Kidney (tissue), 14 donors: ENCODE measurements around the gene ABLIM2. TPM values are rescaled to one million over a fixed set of nuclear protein-coding genes. Genes with fewer than 3 reads are reported as not detected.

ENCODE experiments used
- DNase-seq, 5 donors: peaks; one replicate each; pipeline ENCODE4 v3.0.0-alpha.2; 2013 to 2020
- FAIRE-seq: peaks from 2 replicates; lab custom pipeline; 2012; peaks lifted over from hg19 to GRCh38; lab: Jason Lieb, UNC
- H3K27ac ChIP-seq, 2 donors: one replicate each; pipeline ENCODE4 v1.7.0; 2013; ENCODE audit warnings: low read depth in 2 of 2, low read length in 2 of 2, inconsistent platforms in 1 of 2
- H3K27me3 ChIP-seq: one replicate; pipeline ENCODE4 v1.7.1; 2013; ENCODE audit warnings: low read length, inconsistent platforms; ENCODE audit not compliant: control insufficient read depth, insufficient read depth
- H3K36me3 ChIP-seq, 3 donors: one replicate each; pipeline versions ENCODE4 v1.7.0 to v1.7.1; 2013; ENCODE audit warnings: low read length in 3 of 3, control low read depth in 1 of 3, inconsistent platforms in 1 of 3; ENCODE audit not compliant: insufficient read depth in 3 of 3, control insufficient read depth in 2 of 3
- H3K4me1 ChIP-seq, 3 donors: one replicate each; pipeline versions ENCODE4 v1.7.0 to v1.7.1; 2013; ENCODE audit warnings: low read length in 3 of 3, inconsistent platforms in 1 of 3, low read depth in 1 of 3; ENCODE audit not compliant: control insufficient read depth in 2 of 3, insufficient read depth in 2 of 3
- H3K4me3 ChIP-seq, 3 donors: one replicate each; pipeline versions ENCODE4 v1.7.0 to v1.8.1; 2013; ENCODE audit warnings: low read length in 3 of 3, control low read depth in 1 of 3, inconsistent platforms in 1 of 3
- H3K9ac ChIP-seq, 3 donors: one replicate each; pipeline versions ENCODE4 v1.7.0 to v1.7.1; 2013; ENCODE audit warnings: low read length in 3 of 3, control low read depth in 1 of 3, inconsistent platforms in 1 of 3
- H3K9me3 ChIP-seq, 3 donors: one replicate each; pipeline versions ENCODE4 v1.7.0 to v1.7.1; 2013; ENCODE audit warnings: low read length in 3 of 3, control low read depth in 1 of 3, inconsistent platforms in 1 of 3; ENCODE audit not compliant: control insufficient read depth in 2 of 3, insufficient read depth in 1 of 3
- intact Hi-C: fragments of 100-400 bp; cut with DNase I; formaldehyde crosslinking; loops from one replicate; pipeline ENCODE4 v1.11.1; 2022
- polyA plus RNA-seq: library from polyadenylated mRNA; stranded (reverse); fragments of 350-450 nt; fragmentation: Illumina TruSeq; extraction: RNeasy Lipid Tissue Mini Kit (QIAGEN cat#74804); gene quantifications from one replicate; pipeline ENCODE4 v1.2.3, GENCODE V29; 2014; ENCODE audit warnings: low read depth, low replicate concordance; ENCODE audit not compliant: insufficient read depth
- total RNA-seq: library from RNA; stranded (reverse); fragmentation: NEBNext Ultra II Directional; extraction: Animal tissue kit (Norgen Biotek cat#: 25700); gene quantifications from one replicate; pipeline ENCODE4 v1.2.1, GENCODE V29; 2021
- TF ChIP-seq, protein P1 (sequence below): IDR thresholded peaks from 3 replicates; pipeline ENCODE4 v1.5.1; 2012; ENCODE audit warnings: mild to moderate bottlenecking, moderate library complexity, borderline replicate concordance; ENCODE audit not compliant: insufficient read depth; ENCODE audit errors: extremely low read depth
- donor health status: control.
- donor health status: control.
- donor health status: control.
- donor health status: control.
- donor health status: control.
- donor health status: DM: yes; HTN: yes; CAD: no.
- donor health status: Normal renal cell carcinoma (clear cell type).

The ABLIM2 gene
- total and polyA plus RNA-seq, 2 donors from 2014 or later: 9.5 to 23.3 TPM

- DNase-seq: no peak
- intact Hi-C loops: no loop called here
- no peak overlapping the region for H3K4me3 ChIP-seq
- H3K4me1 ChIP-seq: no peaks in the 10 kb centered on the region
- no peak overlapping the region for H3K27ac ChIP-seq
- no peaks in the 10 kb centered on the region for H3K36me3 ChIP-seq
- no peak for FAIRE-seq
- TF ChIP-seq, protein P1, sequence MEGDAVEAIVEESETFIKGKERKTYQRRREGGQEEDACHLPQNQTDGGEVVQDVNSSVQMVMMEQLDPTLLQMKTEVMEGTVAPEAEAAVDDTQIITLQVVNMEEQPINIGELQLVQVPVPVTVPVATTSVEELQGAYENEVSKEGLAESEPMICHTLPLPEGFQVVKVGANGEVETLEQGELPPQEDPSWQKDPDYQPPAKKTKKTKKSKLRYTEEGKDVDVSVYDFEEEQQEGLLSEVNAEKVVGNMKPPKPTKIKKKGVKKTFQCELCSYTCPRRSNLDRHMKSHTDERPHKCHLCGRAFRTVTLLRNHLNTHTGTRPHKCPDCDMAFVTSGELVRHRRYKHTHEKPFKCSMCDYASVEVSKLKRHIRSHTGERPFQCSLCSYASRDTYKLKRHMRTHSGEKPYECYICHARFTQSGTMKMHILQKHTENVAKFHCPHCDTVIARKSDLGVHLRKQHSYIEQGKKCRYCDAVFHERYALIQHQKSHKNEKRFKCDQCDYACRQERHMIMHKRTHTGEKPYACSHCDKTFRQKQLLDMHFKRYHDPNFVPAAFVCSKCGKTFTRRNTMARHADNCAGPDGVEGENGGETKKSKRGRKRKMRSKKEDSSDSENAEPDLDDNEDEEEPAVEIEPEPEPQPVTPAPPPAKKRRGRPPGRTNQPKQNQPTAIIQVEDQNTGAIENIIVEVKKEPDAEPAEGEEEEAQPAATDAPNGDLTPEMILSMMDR: no peak
- no peak overlapping the region for H3K9ac ChIP-seq
- no peaks in the 10 kb centered on the region for H3K9me3 ChIP-seq
- H3K27me3 ChIP-seq: no peaks in the 10 kb centered on the region
Observed at GRCh38 chr4:8131210-8131609, 27.4 kb downstream of the ABLIM2 start.

- Histone ChIP-seq H3K27me3 (no peaks in the 10 kb centered on the region), H3K9me3 (no peaks in the 10 kb centered on the region), H3K4me1 (no peaks in the 10 kb centered on the region), H3K9ac (no peak overlapping the region), H3K36me3 (no peaks in the 10 kb centered on the region), H3K4me3 (no peak overlapping the region), H3K27ac (no peak overlapping the region)
- intact Hi-C loops: no loop called here
- no peak for FAIRE-seq
- DNase-seq: no peak
- TF ChIP-seq, protein P1: no peak
Observed at GRCh38 chr4:8130346-8131066, 28.1 kb downstream of the ABLIM2 start.

GRCh38 chr4:8129785-8130184 is 28.8 kb downstream of the ABLIM2 start:
- no peaks in the 10 kb centered on the region for H3K27me3 ChIP-seq
- FAIRE-seq: no peak

More at GRCh38 chr4:8129785-8130184, 28.8 kb downstream of the ABLIM2 start:
- TF ChIP-seq, protein P1: no peak
- H3K4me1 ChIP-seq: no peaks in the 10 kb centered on the region
- no peaks in the 10 kb centered on the region for H3K36me3 ChIP-seq
- DNase-seq: no peak
- no peaks in the 10 kb centered on the region for H3K9me3 ChIP-seq
- no peak overlapping the region for H3K9ac ChIP-seq
- H3K4me3 ChIP-seq: no peak overlapping the region
- no peak overlapping the region for H3K27ac ChIP-seq
- intact Hi-C loops: no loop called here
